ENCODE results near the gene C1QTNF12. TPM values are rescaled to one million over a fixed set of nuclear protein-coding genes. Genes with fewer than 3 reads are reported as not detected.

C1QTNF12 gene
- total and polyA plus RNA-seq, 2 of the 8 experiments (the other 6 are each of a cell fraction or from before 2014, with no cell fraction given) = 2.1 to 3.7 TPM

- no peak for TF ChIP-seq CHD7 (IDR thresholded peaks at IDR 0.05; ENCODE audit: insufficient replicate concordance, low read length)
- TF ChIP-seq SRF (IDR thresholded peaks at IDR 0.05; ENCODE audit: low read depth, low read length) = no peak
Measured at GRCh38 chr1:1207571-1207892, 39.0 kb downstream of the C1QTNF12 start (continued).
